H1 (cell line): ENCODE results near the gene GSG1L. TPM values are rescaled to one million over a fixed set of nuclear protein-coding genes. Genes with fewer than 3 reads are reported as not detected.

Experiments
- CTCF ChIA-PET: fragments of 300-600 bp; sonication (Branson Sonifier 250); formaldehyde crosslinking; loops from one replicate; lab custom pipeline; 2021; ENCODE audit not compliant: partially characterized antibody; lab: Charles Lee
- POLR2A ChIA-PET: fragments of 300-600 bp; sonication (Branson Sonifier 250); formaldehyde crosslinking; loops from one replicate; lab custom pipeline; 2021; ENCODE audit warnings: inconsistent platforms; ENCODE audit not compliant: partially characterized antibody; lab: Charles Lee
- DNase-seq, 2 experiments: peaks; one replicate each; pipeline versions ENCODE4 v3.0.0 to v3.0.0-alpha.2; 2010 to 2022; ENCODE audit warnings: low spot score in 2 of 2, low read depth in 1 of 2, mixed read lengths in 1 of 2
- FAIRE-seq: peaks from 2 replicates; lab custom pipeline; 2011; peaks lifted over from hg19 to GRCh38; lab: Jason Lieb, UNC
- H2AFZ ChIP-seq: 2 replicates; pipeline ENCODE4 v1.8.1; 2012; ENCODE audit warnings: low read length, inconsistent platforms
- H2AK5ac ChIP-seq: 2 replicates; pipeline ENCODE4 v1.6.1; 2013; ENCODE audit warnings: low read depth, low read length
- H2BK120ac ChIP-seq: replicated peaks from 2 replicates; pipeline ENCODE3; 2013; ENCODE audit warnings: low read depth, low read length, inconsistent platforms
- H2BK12ac ChIP-seq: 2 replicates; pipeline ENCODE4 v1.6.1; 2013; ENCODE audit warnings: low read depth, low read length
- H2BK15ac ChIP-seq: 2 replicates; pipeline ENCODE4 v1.6.1; 2013; ENCODE audit warnings: low read length
- H2BK20ac ChIP-seq: 2 replicates; pipeline ENCODE4 v1.6.1; 2013; ENCODE audit warnings: low read length
- H2BK5ac ChIP-seq: 2 replicates; pipeline ENCODE4 v1.6.1; 2013; ENCODE audit warnings: low read depth, low read length
- H3K14ac ChIP-seq: 2 replicates; pipeline ENCODE4 v1.6.1; 2013; ENCODE audit warnings: inconsistent platforms; ENCODE audit not compliant: insufficient read length
- H3K18ac ChIP-seq: 2 replicates; pipeline ENCODE4 v1.6.1; 2013; ENCODE audit warnings: low read length; ENCODE audit errors: extremely low read depth
- H3K23ac ChIP-seq: 2 replicates; pipeline ENCODE4 v1.6.1; 2013; ENCODE audit warnings: inconsistent platforms; ENCODE audit not compliant: insufficient read length
- H3K23me2 ChIP-seq: 2 replicates; pipeline ENCODE4 v1.6.1; 2013; ENCODE audit warnings: low read depth, low read length
- H3K27ac ChIP-seq: 2 replicates; pipeline ENCODE4 v1.6.1; 2011; ENCODE audit warnings: low read depth, low read length, inconsistent platforms
- H3K27me3 ChIP-seq, 4 experiments: replicated peaks in 1 of 4; 1 replicate in 1 of 4; 2 replicates in 3 of 4; pipeline versions ENCODE4 v1.6.1 to v1.8.1; 2011 to 2013; ENCODE audit warnings: low read length in 3 of 4, mild to moderate bottlenecking in 3 of 4, inconsistent platforms in 2 of 4, mixed read lengths in 2 of 4, moderate library complexity in 1 of 4; ENCODE audit not compliant: control insufficient read depth in 3 of 4, insufficient read depth in 3 of 4; ENCODE audit errors: extremely low read depth in 1 of 4
- H3K36me3 ChIP-seq, 4 experiments: 2 replicates each; pipeline versions ENCODE4 v1.6.1 to v1.8.1; 2011 to 2013; ENCODE audit warnings: mild to moderate bottlenecking in 4 of 4, low read length in 3 of 4, moderate library complexity in 2 of 4, control low read depth in 1 of 4, inconsistent platforms in 1 of 4; ENCODE audit not compliant: insufficient read depth in 4 of 4, control insufficient read depth in 2 of 4
- H3K4ac ChIP-seq: replicated peaks from 2 replicates; pipeline ENCODE3; 2013; ENCODE audit warnings: low read length, low read depth, mixed read lengths, inconsistent platforms; ENCODE audit not compliant: insufficient read length
- H3K4me1 ChIP-seq, 4 experiments: replicated peaks in 1 of 4; 1 replicate in 1 of 4; 2 replicates in 3 of 4; pipeline versions ENCODE4 v1.6.1 to v1.8.1; 2011 to 2013; ENCODE audit warnings: low read length in 3 of 4, inconsistent platforms in 2 of 4, mixed read lengths in 1 of 4; ENCODE audit not compliant: insufficient read depth in 4 of 4, control insufficient read depth in 3 of 4
- H3K4me2 ChIP-seq, 2 experiments: 2 replicates each; pipeline versions ENCODE4 v1.6.1 to v1.8.1; 2011 to 2013; ENCODE audit warnings: low read depth in 2 of 2, low read length in 2 of 2, control low read depth in 1 of 2, inconsistent platforms in 1 of 2, mild to moderate bottlenecking in 1 of 2; ENCODE audit not compliant: insufficient read depth in 1 of 2
- H3K4me3 ChIP-seq, 4 experiments: fragments of 200-600, 300-600 bp in 1 of 4; sonication (generic), shearing (Covaris generic), sonication (Bioruptor Twin) in 1 of 4; 2 replicates each; pipeline versions ENCODE4 v1.5.1 to v1.8.1; 2011 to 2016; ENCODE audit warnings: low read length in 4 of 4, low read depth in 3 of 4, control low read depth in 2 of 4, inconsistent platforms in 2 of 4, mild to moderate bottlenecking in 2 of 4, mixed read lengths in 1 of 4, moderate library complexity in 1 of 4; ENCODE audit not compliant: insufficient read depth in 2 of 4; ENCODE audit errors: extremely low read depth in 1 of 4
- H3K56ac ChIP-seq: replicated peaks from 2 replicates; pipeline ENCODE3; 2013; ENCODE audit warnings: low read depth, mild to moderate bottlenecking, mixed read lengths, low read length, inconsistent platforms; ENCODE audit not compliant: insufficient read length
- H3K79me1 ChIP-seq: 2 replicates; pipeline ENCODE4 v1.6.1; 2013; ENCODE audit warnings: low read depth, low read length, control low read depth
- H3K79me2 ChIP-seq, 2 experiments: 2 replicates each; pipeline versions ENCODE4 v1.6.1 to v1.8.1; 2012 to 2013; ENCODE audit warnings: low read length in 2 of 2, mild to moderate bottlenecking in 2 of 2, inconsistent platforms in 1 of 2; ENCODE audit not compliant: insufficient read depth in 2 of 2, control insufficient read depth in 1 of 2
- H3K9ac ChIP-seq, 4 experiments: replicated peaks in 1 of 4; 1 replicate in 1 of 4; 2 replicates in 3 of 4; pipeline versions ENCODE4 v1.6.1 to v1.8.1; 2011 to 2013; ENCODE audit warnings: low read depth in 3 of 4, low read length in 3 of 4, control low read depth in 2 of 4, mild to moderate bottlenecking in 2 of 4, moderate library complexity in 2 of 4, inconsistent platforms in 1 of 4; ENCODE audit errors: extremely low read depth in 1 of 4
- H3K9me3 ChIP-seq, 2 experiments: 2 replicates each; pipeline versions ENCODE4 v1.6.1 to v1.8.1; 2012 to 2013; ENCODE audit warnings: mild to moderate bottlenecking in 2 of 2, moderate library complexity in 2 of 2, control low read depth in 1 of 2, inconsistent platforms in 1 of 2, low read depth in 1 of 2, low read length in 1 of 2, mixed read lengths in 1 of 2; ENCODE audit not compliant: insufficient read depth in 2 of 2
- H4K20me1 ChIP-seq, 2 experiments: replicated peaks in 1 of 2; 2 replicates each; pipeline versions ENCODE3 to v1.8.1; 2011 to 2013; ENCODE audit warnings: inconsistent platforms in 2 of 2, low read length in 2 of 2, mild to moderate bottlenecking in 1 of 2; ENCODE audit not compliant: insufficient read depth in 2 of 2, control insufficient read depth in 1 of 2
- H4K5ac ChIP-seq: 2 replicates; pipeline ENCODE4 v1.6.1; 2013; ENCODE audit warnings: low read length, low read depth, mixed read lengths, inconsistent platforms; ENCODE audit not compliant: insufficient read length
- H4K8ac ChIP-seq: 2 replicates; pipeline ENCODE4 v1.8.0; 2013; ENCODE audit warnings: mild to moderate bottlenecking, moderate library complexity, low read length, inconsistent platforms; ENCODE audit not compliant: insufficient read depth; ENCODE audit errors: extremely low read depth
- H4K91ac ChIP-seq: replicated peaks from 2 replicates; pipeline ENCODE3; 2013; ENCODE audit warnings: low read length, mixed read lengths, inconsistent platforms; ENCODE audit not compliant: insufficient read length
- CHD1 ChIP-seq: IDR thresholded peaks from 2 replicates; pipeline ENCODE4 v1.6.1; 2012; ENCODE audit warnings: low read depth, low read length, improper control_type of control experiment
- EGR1 ChIP-seq: IDR thresholded peaks from 2 replicates; pipeline ENCODE4 v1.6.1; 2011; ENCODE audit warnings: low read depth, low read length, borderline replicate concordance
- KDM1A ChIP-seq: fragments of 200-600, 300-600 bp; sonication (generic); IDR thresholded peaks from 2 replicates; pipeline ENCODE4 v1.7.1; 2016; ENCODE audit warnings: mild to moderate bottlenecking, low read length, borderline replicate concordance
- SUZ12 ChIP-seq: fragments of 200-600 bp; sonication (generic); IDR thresholded peaks from 2 replicates; pipeline ENCODE4 v1.6.1; 2012; ENCODE audit warnings: mild to moderate bottlenecking, inconsistent platforms, low read length, moderate library complexity, mixed read lengths
- TAF1 ChIP-seq: IDR thresholded peaks from 2 replicates; pipeline ENCODE4 v1.6.1; 2011; ENCODE audit warnings: mild to moderate bottlenecking, low read depth, low read length
- WGBS, 2 experiments: shearing (Covaris generic) in 1 of 2; methylation state at CpG; one replicate each; pipeline versions ENCODE4 v1.1.6 to v1.1.7; 2013 to 2015; ENCODE audit warnings: low lambda C conversion rate in 2 of 2, mixed read lengths in 2 of 2, inconsistent platforms in 1 of 2, low coverage in 1 of 2, missing lambda C conversion rate in 1 of 2; ENCODE audit not compliant: insufficient replicate concordance in 2 of 2, insufficient coverage in 1 of 2, insufficient read length in 1 of 2; ENCODE audit errors: extremely low coverage in 1 of 2, missing lambda C conversion rate in 1 of 2; 5-methylcytosine and 5-hydroxymethylcytosine counted together
- polyA plus RNA-seq, 7 experiments: library from polyadenylated mRNA; depleted of rRNA in 3 of 7; stranded (reverse) in 5 of 7; unstranded in 2 of 7; fragments of >200 nt in 5 of 7; fragments of 200-250 nt in 2 of 7; gene quantifications; 1 replicate in 5 of 7; 2 replicates in 1 of 7; 4 replicates in 1 of 7; pipeline versions ENCODE4 v1.2.1 to v1.2.3, GENCODE V29; 2011 to 2013; ENCODE audit warnings: missing spikeins in 2 of 7, mixed read lengths in 2 of 7
- total RNA-seq: library from RNA; stranded (reverse); fragmentation: NEBNext Ultra II Directional; extraction: Animal tissue kit (Norgen Biotek cat#: 25700); gene quantifications from 2 replicates; pipeline ENCODE4 v1.2.1, GENCODE V29; 2021
- TF ChIP-seq, protein P1 (sequence below): IDR thresholded peaks from 2 replicates; pipeline ENCODE4 v1.6.1; 2012; ENCODE audit warnings: inconsistent platforms
- TF ChIP-seq, protein P2 (sequence below): IDR thresholded peaks from 2 replicates; pipeline ENCODE4 v1.6.1; 2012; ENCODE audit warnings: inconsistent platforms

GSG1L gene
- total and polyA plus RNA-seq, 2 of the 8 experiments (the other 6 are each of a cell fraction or from before 2014, with no cell fraction given): 0.71 to 1.1 TPM

DNA sequence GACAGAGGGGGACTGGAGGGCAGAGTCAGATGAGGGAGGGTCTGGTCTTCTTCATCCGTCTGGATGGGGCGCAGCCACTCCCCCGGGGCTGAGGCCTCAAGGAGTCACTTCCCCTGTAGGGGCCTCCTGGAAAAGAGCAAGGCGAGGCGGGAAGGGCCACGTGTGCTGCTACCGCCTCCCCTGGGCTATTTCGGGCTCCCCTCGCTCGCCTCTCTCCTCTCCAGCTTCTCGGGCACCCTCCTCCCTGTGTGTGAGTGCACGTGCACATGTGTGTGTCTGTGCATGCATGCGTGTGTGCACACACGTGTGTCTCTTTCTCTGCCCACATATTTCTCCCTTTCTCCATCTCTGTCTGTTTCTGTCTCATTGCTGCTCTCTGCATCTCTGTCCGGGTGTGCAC, 10.1 kb downstream of the GSG1L start:
- ChIA-PET CTCF (interaction anchor here (1.2 to 2.2 kb wide), 2 partner anchors 17 to 81 kb away, joined by 3 to 13 read pairs; no protein-coding TSS in a partner anchor), POLR2A (no interaction called here)
- no peak for DNase-seq
- H3K36me3 ChIP-seq: no peaks in the 10 kb centered on the region
- H2BK20ac ChIP-seq: 0 out of 2 replicates have a peak overlapping the region, but pooled peaks have one; percentile 72
- no peaks in the 10 kb centered on the region for H3K9me3 ChIP-seq
- H2BK15ac ChIP-seq: no peak overlapping the region
- WGBS, 2 experiments: 78% methylated on average over 14 of the region's 15 CpGs; no CpG with 5 or more reads in 1 of the 2 experiments
- H3K56ac ChIP-seq: no peak overlapping the region
- H3K9ac ChIP-seq: no peak overlapping the region
- no peak overlapping the region for H4K5ac ChIP-seq
- H3K79me1 ChIP-seq: no peaks in the 10 kb centered on the region
- H3K27me3 ChIP-seq: no peaks in the 10 kb centered on the region; a peak in 3 of 7 replicates
- no peak overlapping the region for H3K4me2 ChIP-seq
- no peaks in the 10 kb centered on the region for H3K23me2 ChIP-seq
- no peaks in the 10 kb centered on the region for H4K20me1 ChIP-seq
- H2AFZ ChIP-seq: no peak overlapping the region
- 0 out of 2 replicates have a peak overlapping the region, but pooled peaks have one; percentile 13 for H2AK5ac ChIP-seq
- H3K4me1 ChIP-seq: peaks cover 0 to 4% (median 0%) of the 10 kb centered on the region in 4 experiments; a peak in 1 of 7 replicates
- H3K27ac ChIP-seq: no peak overlapping the region
- TF ChIP-seq KDM1A (no peak), TAF1 (no peak), CHD1 (no peak), SUZ12 (no peak), EGR1 (no peak)
- TF ChIP-seq, protein P1, sequence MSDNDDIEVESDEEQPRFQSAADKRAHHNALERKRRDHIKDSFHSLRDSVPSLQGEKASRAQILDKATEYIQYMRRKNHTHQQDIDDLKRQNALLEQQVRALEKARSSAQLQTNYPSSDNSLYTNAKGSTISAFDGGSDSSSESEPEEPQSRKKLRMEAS: peak; percentile 41
- TF ChIP-seq, protein P2, sequence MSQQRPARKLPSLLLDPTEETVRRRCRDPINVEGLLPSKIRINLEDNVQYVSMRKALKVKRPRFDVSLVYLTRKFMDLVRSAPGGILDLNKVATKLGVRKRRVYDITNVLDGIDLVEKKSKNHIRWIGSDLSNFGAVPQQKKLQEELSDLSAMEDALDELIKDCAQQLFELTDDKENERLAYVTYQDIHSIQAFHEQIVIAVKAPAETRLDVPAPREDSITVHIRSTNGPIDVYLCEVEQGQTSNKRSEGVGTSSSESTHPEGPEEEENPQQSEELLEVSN: peak; percentile 72; the same call in 1 of the 2 replicates
- H3K4me3 ChIP-seq: no peak overlapping the region
- no peak overlapping the region for H3K14ac ChIP-seq
- H2BK120ac ChIP-seq: no peak overlapping the region
- no peaks in the 10 kb centered on the region for H3K79me2 ChIP-seq
- H3K18ac ChIP-seq: no peak overlapping the region
- no peak overlapping the region for H3K4ac ChIP-seq
- H2BK12ac ChIP-seq: no peak overlapping the region
- H3K23ac ChIP-seq: no peak overlapping the region
- no peak overlapping the region for H4K91ac ChIP-seq
- H2BK5ac ChIP-seq: no peak overlapping the region
- no peak for FAIRE-seq
- H4K8ac ChIP-seq: no peak overlapping the region
